Measurements from ENCODE around the gene GRIPAP1. TPM values are rescaled to one million over a fixed set of nuclear protein-coding genes. Genes with fewer than 3 reads are reported as not detected.

Gene GRIPAP1
- total RNA-seq, 4 donors from 2014 or later: 8.6 to 19.3 (median 10.1) TPM

GRCh38 chrX:48940404-48940955 lies 61.6 kb downstream of the GRIPAP1 start:
- ATAC-seq: no peak
- DNase-seq: no peak
- H3K9me3 ChIP-seq: no peaks in the 10 kb centered on the region
- no peaks in the 10 kb centered on the region for H3K27me3 ChIP-seq
- in situ Hi-C loops (cut with MboI; ENCODE audit: low sequenced_read_pairs in 4 of 4) (loop anchor here in 1 of 4 donors (25.0 kb wide), 1 partner anchor 303 kb away; no protein-coding TSS in a partner anchor), intact Hi-C loops (cut with DNase I; ENCODE audit: low total_unique reads) (no loop called here)
- no peak overlapping the region for H3K4me3 ChIP-seq
- no peak overlapping the region for H3K27ac ChIP-seq
- H3K4me1 ChIP-seq: peaks cover 0 to 2% of the 10 kb centered on the region in 2 donors
- TF ChIP-seq POLR2A (IDR thresholded peaks at IDR 0.05) (no peak), CTCF (IDR thresholded peaks at IDR 0.05 in 4 of 5, conservative IDR thresholded peaks at IDR 0.05 in 1 of 5) (no peak)
- no peaks in the 10 kb centered on the region for H3K36me3 ChIP-seq

GRCh38 chrX:48939524-48940228 lies 62.4 kb downstream of the GRIPAP1 start:
- no peak overlapping the region for H3K4me3 ChIP-seq
- ATAC-seq: no peak
- in situ Hi-C loops (cut with MboI; ENCODE audit: low sequenced_read_pairs in 4 of 4): loop anchor here in 1 of 4 donors (25.0 kb wide), 1 partner anchor 302 kb away; no protein-coding TSS in a partner anchor
- H3K36me3 ChIP-seq: no peaks in the 10 kb centered on the region
- no peak overlapping the region for H3K27ac ChIP-seq
- intact Hi-C loops (cut with DNase I; ENCODE audit: low total_unique reads): no loop called here
- no peaks in the 10 kb centered on the region for H3K4me1 ChIP-seq
- DNase-seq: no peak
- no peaks in the 10 kb centered on the region for H3K27me3 ChIP-seq
- H3K9me3 ChIP-seq: no peaks in the 10 kb centered on the region
- TF ChIP-seq POLR2A (IDR thresholded peaks at IDR 0.05) (no peak), CTCF (IDR thresholded peaks at IDR 0.05 in 4 of 5, conservative IDR thresholded peaks at IDR 0.05 in 1 of 5) (no peak)

GRCh38 chrX:48938721-48939425 lies 63.2 kb downstream of the GRIPAP1 start:
- Histone ChIP-seq H3K4me3 (no peak overlapping the region), H3K27ac (no peak overlapping the region), H3K9me3 (no peaks in the 10 kb centered on the region), H3K27me3 (no peaks in the 10 kb centered on the region), H3K36me3 (peaks cover 0 to 7% of the 10 kb centered on the region in 2 donors), H3K4me1 (no peaks in the 10 kb centered on the region)
- intact Hi-C loops (cut with DNase I; ENCODE audit: low total_unique reads): no loop called here
- DNase-seq (no peak), ATAC-seq (no peak)
- no peak for TF ChIP-seq CTCF (IDR thresholded peaks at IDR 0.05 in 4 of 5, conservative IDR thresholded peaks at IDR 0.05 in 1 of 5)
- in situ Hi-C loops (cut with MboI; ENCODE audit: low sequenced_read_pairs in 4 of 4): loop anchor here in 1 of 4 donors (25.0 kb wide), 1 partner anchor 302 kb away; no protein-coding TSS in a partner anchor

- Histone ChIP-seq H3K4me1 (no peaks in the 10 kb centered on the region), H3K9me3 (no peaks in the 10 kb centered on the region), H3K27ac (no peak overlapping the region), H3K4me3 (no peak overlapping the region), H3K36me3 (peaks cover 0 to 12% of the 10 kb centered on the region in 2 donors), H3K27me3 (no peaks in the 10 kb centered on the region)
- intact Hi-C loops (cut with DNase I; ENCODE audit: low total_unique reads): no loop called here
- in situ Hi-C loops (cut with MboI; ENCODE audit: low sequenced_read_pairs in 4 of 4): loop anchor here in 1 of 4 donors (25.0 kb wide), 1 partner anchor 300 kb away; no protein-coding TSS in a partner anchor
- DNase-seq (peak in 1 of 2 donors; percentile 25), ATAC-seq (no peak)
- TF ChIP-seq POLR2A (IDR thresholded peaks at IDR 0.05) (no peak), CTCF (IDR thresholded peaks at IDR 0.05 in 4 of 5, conservative IDR thresholded peaks at IDR 0.05 in 1 of 5) (no peak)
Observed at GRCh38 chrX:48937054-48937907, 64.8 kb downstream of the GRIPAP1 start.
